Hepatocyte (in vitro differentiated cells): Measurements from ENCODE around the gene DBR1. TPM values are rescaled to one million over a fixed set of nuclear protein-coding genes. Genes with fewer than 3 reads are reported as not detected.

ENCODE experiments used
- DNase-seq: peaks from one replicate; pipeline ENCODE4 v3.0.0-alpha.2; 2016; ENCODE audit warnings: low spot score
- H2AFZ ChIP-seq: fragments of 200-600 bp; sonication (generic); 2 replicates; pipeline ENCODE4 v1.6.0; 2016; ENCODE audit warnings: antibody characterized with exemption, mild to moderate bottlenecking
- H3K27ac ChIP-seq: fragments of 200-600 bp; sonication (generic); 2 replicates; pipeline ENCODE4 v1.5.1; 2016; ENCODE audit warnings: mild to moderate bottlenecking
- H3K27me3 ChIP-seq: fragments of 200-600 bp; sonication (generic); 2 replicates; pipeline ENCODE4 v1.6.1; 2016
- H3K36me3 ChIP-seq: fragments of 200-600 bp; sonication (generic); replicated peaks from 2 replicates; pipeline ENCODE4 v1.5.1; 2016; ENCODE audit warnings: low read depth; ENCODE audit not compliant: insufficient read depth
- H3K4me1 ChIP-seq: fragments of 200-600 bp; sonication (generic); 2 replicates; pipeline ENCODE4 v1.5.1; 2016; ENCODE audit warnings: mild to moderate bottlenecking, moderate library complexity; ENCODE audit not compliant: insufficient read depth
- H3K4me2 ChIP-seq: fragments of 200-600 bp; sonication (generic); 2 replicates; pipeline ENCODE4 v1.6.0; 2016
- H3K4me3 ChIP-seq: fragments of 200-600 bp; sonication (generic); 2 replicates; pipeline ENCODE4 v1.5.1; 2016; ENCODE audit warnings: mild to moderate bottlenecking
- H3K79me2 ChIP-seq: fragments of 200-600 bp; sonication (generic); 2 replicates; pipeline ENCODE4 v1.6.0; 2017; ENCODE audit warnings: mild to moderate bottlenecking
- H3K9me2 ChIP-seq: fragments of 200-600 bp; sonication (generic); replicated peaks from 2 replicates; pipeline ENCODE4 v1.6.0; 2017; ENCODE audit warnings: mild to moderate bottlenecking; ENCODE audit not compliant: insufficient read depth
- H3K9me3 ChIP-seq: fragments of 200-600 bp; sonication (generic); 2 replicates; pipeline ENCODE4 v1.5.1; 2016; ENCODE audit warnings: low read depth, mild to moderate bottlenecking
- H4K20me1 ChIP-seq: fragments of 200-600 bp; sonication (generic); 2 replicates; pipeline ENCODE4 v1.6.0; 2016; ENCODE audit warnings: mild to moderate bottlenecking; ENCODE audit not compliant: insufficient read depth, poor library complexity, severe bottlenecking
- CTCF ChIP-seq: fragments of 200-600 bp; sonication (generic); IDR thresholded peaks from 2 replicates; pipeline ENCODE4 v1.5.1; 2016; ENCODE audit warnings: antibody characterized with exemption, mild to moderate bottlenecking; ENCODE audit not compliant: poor library complexity
- WGBS: methylation state at CpG from one replicate; pipeline ENCODE4 v1.1.6; 2016; ENCODE audit warnings: low lambda C conversion rate; ENCODE audit errors: missing lambda C conversion rate; 5-methylcytosine and 5-hydroxymethylcytosine counted together
- polyA plus RNA-seq: library from polyadenylated mRNA; unstranded; fragments of >200 nt; fragmentation: Nextera tagmentation; extraction: Ambion mirVana; gene quantifications from 2 replicates; pipeline ENCODE4 v1.2.1, GENCODE V29; 2016
- total RNA-seq: library from RNA; depleted of rRNA; stranded (reverse); fragments of >200 nt; gene quantifications from 2 replicates; pipeline ENCODE4 v1.2.3, GENCODE V29; 2014

The DBR1 gene
- total and polyA plus RNA-seq, 2 experiments from 2014 or later = 8.6 to 13.8 TPM

GRCh38 chr3:138112362-138112761 lies 62.4 kb downstream of the DBR1 start:
- Histone ChIP-seq H3K9me2 (no peaks in the 10 kb centered on the region), H2AFZ (no peak overlapping the region), H3K9me3 (no peaks in the 10 kb centered on the region), H3K27me3 (no peaks in the 10 kb centered on the region), H3K4me1 (peaks cover 10% of the 10 kb centered on the region), H3K36me3 (no peaks in the 10 kb centered on the region), H3K4me2 (no peak overlapping the region), H4K20me1 (no peaks in the 10 kb centered on the region), H3K27ac (no peak overlapping the region), H3K4me3 (no peak overlapping the region), H3K79me2 (peaks cover 34% of the 10 kb centered on the region)
- WGBS = 83% methylated on average over 8 of the region's 8 CpGs
- no peak for DNase-seq
- no peak for TF ChIP-seq CTCF

Other genes starting within 250 kb of the DBR1 start
- gene CLDN18, start 164.8 kb downstream of the DBR1 start, total RNA-seq = 73.0 and 91.5 TPM in 2 replicates
- gene CLDN18, start 164.8 kb downstream of the DBR1 start, polyA plus RNA-seq = 25.7 and 36.4 TPM in 2 replicates
- 7.5 and 15.7 TPM in 2 replicates for gene DZIP1L, start 59.3 kb downstream of the DBR1 start, total RNA-seq
- 4.0 and 12.8 TPM in 2 replicates for gene DZIP1L, start 59.3 kb downstream of the DBR1 start, polyA plus RNA-seq
- 0.16 and 0.67 TPM in 2 replicates for gene A4GNT, start 42.5 kb downstream of the DBR1 start, total RNA-seq
- gene A4GNT, start 42.5 kb downstream of the DBR1 start, polyA plus RNA-seq = 0.28 TPM in 1 of 2 replicates, not detected in the other
- 47.0 and 52.4 TPM in 2 replicates for gene ARMC8, start 12.4 kb upstream of the DBR1 start, total RNA-seq
- 44.0 and 46.4 TPM in 2 replicates for gene ARMC8, start 12.4 kb upstream of the DBR1 start, polyA plus RNA-seq
- not detected in 2 replicates for gene NME9, start 154.9 kb upstream of the DBR1 start, total RNA-seq
- 0.85 and 1.0 TPM in 2 replicates for gene NME9, start 154.9 kb upstream of the DBR1 start, polyA plus RNA-seq
- gene MRAS, start 173.7 kb upstream of the DBR1 start, total RNA-seq = 13.2 and 17.9 TPM in 2 replicates
- gene MRAS, start 173.7 kb upstream of the DBR1 start, polyA plus RNA-seq = 13.3 and 16.5 TPM in 2 replicates